Measurements from ENCODE around the gene GPR171.

DNA sequence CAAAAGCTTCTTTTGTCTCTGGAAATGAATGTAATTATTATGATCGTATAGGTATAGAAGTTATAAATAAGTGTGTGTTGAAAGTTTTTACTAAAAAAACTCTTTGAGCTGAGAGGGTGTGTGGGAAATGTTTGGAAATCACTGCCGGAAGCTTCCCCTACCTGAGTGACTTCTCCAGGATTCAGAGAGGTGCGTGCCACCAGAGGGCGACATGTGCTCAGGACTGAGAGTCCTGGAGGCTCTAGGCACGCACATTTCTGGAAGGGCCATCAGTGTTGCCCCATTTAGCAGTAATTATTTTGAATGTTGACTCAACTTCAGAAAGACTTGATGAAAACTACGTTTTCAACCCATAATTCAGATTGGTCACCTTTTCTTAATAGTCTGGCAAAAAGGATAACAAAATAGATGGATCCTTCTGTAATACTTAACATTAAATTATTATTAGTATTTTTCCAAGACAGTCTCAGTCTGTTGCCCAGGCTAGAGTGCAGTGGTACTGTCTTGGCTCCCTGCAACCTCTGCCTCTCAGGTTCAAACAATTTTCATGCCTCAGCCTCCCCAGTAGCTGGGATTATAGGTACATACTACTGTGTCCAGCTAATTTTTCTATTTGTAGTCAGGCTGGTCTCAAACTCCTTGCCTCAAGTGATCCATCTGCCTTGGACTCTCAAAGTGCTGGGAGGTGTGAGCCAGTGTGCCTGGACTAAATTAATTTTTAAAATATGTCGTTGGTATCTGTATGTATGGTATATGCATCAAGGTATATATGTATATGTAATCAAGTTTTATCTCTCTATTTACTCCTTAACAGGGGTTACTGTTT is 34.5 kb downstream of the GPR171 start:
- TF ChIP-seq PREB (CRISPR knock-in tag; IDR thresholded peaks at IDR 0.05; ENCODE audit: borderline replicate concordance), result no peak
- TF ChIP-seq, protein P1, sequence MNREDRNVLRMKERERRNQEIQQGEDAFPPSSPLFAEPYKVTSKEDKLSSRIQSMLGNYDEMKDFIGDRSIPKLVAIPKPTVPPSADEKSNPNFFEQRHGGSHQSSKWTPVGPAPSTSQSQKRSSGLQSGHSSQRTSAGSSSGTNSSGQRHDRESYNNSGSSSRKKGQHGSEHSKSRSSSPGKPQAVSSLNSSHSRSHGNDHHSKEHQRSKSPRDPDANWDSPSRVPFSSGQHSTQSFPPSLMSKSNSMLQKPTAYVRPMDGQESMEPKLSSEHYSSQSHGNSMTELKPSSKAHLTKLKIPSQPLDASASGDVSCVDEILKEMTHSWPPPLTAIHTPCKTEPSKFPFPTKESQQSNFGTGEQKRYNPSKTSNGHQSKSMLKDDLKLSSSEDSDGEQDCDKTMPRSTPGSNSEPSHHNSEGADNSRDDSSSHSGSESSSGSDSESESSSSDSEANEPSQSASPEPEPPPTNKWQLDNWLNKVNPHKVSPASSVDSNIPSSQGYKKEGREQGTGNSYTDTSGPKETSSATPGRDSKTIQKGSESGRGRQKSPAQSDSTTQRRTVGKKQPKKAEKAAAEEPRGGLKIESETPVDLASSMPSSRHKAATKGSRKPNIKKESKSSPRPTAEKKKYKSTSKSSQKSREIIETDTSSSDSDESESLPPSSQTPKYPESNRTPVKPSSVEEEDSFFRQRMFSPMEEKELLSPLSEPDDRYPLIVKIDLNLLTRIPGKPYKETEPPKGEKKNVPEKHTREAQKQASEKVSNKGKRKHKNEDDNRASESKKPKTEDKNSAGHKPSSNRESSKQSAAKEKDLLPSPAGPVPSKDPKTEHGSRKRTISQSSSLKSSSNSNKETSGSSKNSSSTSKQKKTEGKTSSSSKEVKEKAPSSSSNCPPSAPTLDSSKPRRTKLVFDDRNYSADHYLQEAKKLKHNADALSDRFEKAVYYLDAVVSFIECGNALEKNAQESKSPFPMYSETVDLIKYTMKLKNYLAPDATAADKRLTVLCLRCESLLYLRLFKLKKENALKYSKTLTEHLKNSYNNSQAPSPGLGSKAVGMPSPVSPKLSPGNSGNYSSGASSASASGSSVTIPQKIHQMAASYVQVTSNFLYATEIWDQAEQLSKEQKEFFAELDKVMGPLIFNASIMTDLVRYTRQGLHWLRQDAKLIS (CRISPR knock-in tag; IDR thresholded peaks at IDR 0.05; ENCODE audit: borderline replicate concordance), result no peak
- TF ChIP-seq PRDM15 (CRISPR knock-in tag; IDR thresholded peaks at IDR 0.05), result no peak
- no peak for TF ChIP-seq ZNF416 (CRISPR knock-in tag; IDR thresholded peaks at IDR 0.05)
